ENCODE results near the gene KIAA0232.

The KIAA0232 gene

DNA sequence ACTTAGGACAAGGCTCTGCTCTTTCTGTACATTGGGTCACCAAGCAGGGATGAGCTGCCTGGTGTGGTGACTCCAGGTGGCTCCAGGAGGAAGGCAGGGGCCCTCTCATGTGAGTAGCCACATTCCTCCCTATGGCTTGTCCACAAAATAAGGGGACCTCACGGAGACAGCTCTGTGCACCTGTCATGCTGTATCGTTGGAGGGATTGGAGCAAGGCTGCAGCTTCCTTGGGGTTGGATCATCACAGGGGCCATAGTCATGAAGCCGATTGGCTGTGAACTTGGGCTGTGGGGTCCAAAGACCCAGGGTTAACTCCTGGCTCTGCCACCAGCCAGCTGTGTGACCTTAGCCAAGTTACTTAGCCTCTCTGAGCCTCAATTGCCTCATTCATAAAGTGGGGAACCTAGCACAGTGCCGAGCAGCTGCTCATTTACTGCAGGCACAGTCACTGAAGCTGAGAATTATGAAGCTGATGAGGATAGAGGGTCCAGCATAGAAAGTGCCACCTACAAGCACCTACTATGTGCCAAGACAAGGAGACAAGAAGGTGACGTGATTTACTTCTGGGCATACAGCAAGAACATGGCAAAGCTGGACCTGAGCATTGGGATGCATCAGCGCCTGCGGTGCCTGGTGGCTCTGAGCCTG lies 11.8 kb upstream of the KIAA0232 start:
- Histone ChIP-seq H3K27me3 (ENCODE audit: control insufficient read depth, insufficient read depth, low read length) (no peaks in the 10 kb centered on the region), H3K9ac (ENCODE audit: low read length) (no peak overlapping the region), H3K36me3 (ENCODE audit: control insufficient read depth, low read depth, low read length) (no peaks in the 10 kb centered on the region), H3K9me3 (ENCODE audit: control insufficient read depth, low read depth, low read length) (no peaks in the 10 kb centered on the region), H3K4me3 (ENCODE audit: low read length) (no peak overlapping the region), H3K4me1 (ENCODE audit: control insufficient read depth, low read depth, low read length) (no peaks in the 10 kb centered on the region), H3K27ac (ENCODE audit: low read length) (no peak overlapping the region)

DNA sequence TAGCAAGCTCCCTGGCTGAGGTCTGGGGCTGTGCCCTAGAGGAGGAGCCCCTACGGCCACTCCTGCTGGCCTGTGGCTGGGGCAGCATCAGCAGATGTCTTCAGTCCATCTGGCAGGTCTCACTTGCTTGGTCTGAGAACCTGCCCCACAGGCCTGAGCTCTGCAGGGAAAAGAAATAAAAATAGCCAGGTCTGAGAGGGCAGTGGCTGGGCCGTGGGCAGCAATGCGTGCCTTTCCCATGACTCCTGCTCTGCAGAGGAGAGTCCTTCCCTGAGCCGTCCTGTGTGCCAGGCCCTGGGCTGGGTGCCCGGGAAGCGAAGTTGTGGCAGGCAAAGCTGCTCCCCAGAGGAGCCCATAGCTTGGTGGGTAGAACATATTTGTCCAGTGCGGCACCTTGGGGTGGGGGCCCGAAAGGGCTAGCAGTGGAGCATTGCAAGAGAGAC lies 11.3 kb upstream of the KIAA0232 start:
- Histone ChIP-seq H3K9ac (ENCODE audit: low read length) (no peak overlapping the region), H3K27ac (ENCODE audit: low read length) (no peak overlapping the region)

GRCh38 chr4:6772223-6772928 lies 10.2 kb upstream of the KIAA0232 start:
- H3K36me3 ChIP-seq (ENCODE audit: control insufficient read depth, low read depth, low read length): no peaks in the 10 kb centered on the region
- H3K9me3 ChIP-seq (ENCODE audit: control insufficient read depth, low read depth, low read length): no peaks in the 10 kb centered on the region
- H3K4me1 ChIP-seq (ENCODE audit: control insufficient read depth, low read depth, low read length): no peaks in the 10 kb centered on the region
- H3K27ac ChIP-seq (ENCODE audit: low read length): no peak overlapping the region
- H3K9ac ChIP-seq (ENCODE audit: low read length): no peak overlapping the region
- no peak overlapping the region for H3K4me3 ChIP-seq (ENCODE audit: low read length)
- no peaks in the 10 kb centered on the region for H3K27me3 ChIP-seq (ENCODE audit: control insufficient read depth, insufficient read depth, low read length)

More for the DNA sequence above, 11.3 kb upstream of the KIAA0232 start:
- Histone ChIP-seq H3K4me3 (ENCODE audit: low read length) (no peak overlapping the region), H3K4me1 (ENCODE audit: control insufficient read depth, low read depth, low read length) (no peaks in the 10 kb centered on the region), H3K27me3 (ENCODE audit: control insufficient read depth, insufficient read depth, low read length) (no peaks in the 10 kb centered on the region), H3K9me3 (ENCODE audit: control insufficient read depth, low read depth, low read length) (no peaks in the 10 kb centered on the region), H3K36me3 (ENCODE audit: control insufficient read depth, low read depth, low read length) (no peaks in the 10 kb centered on the region)

DNA sequence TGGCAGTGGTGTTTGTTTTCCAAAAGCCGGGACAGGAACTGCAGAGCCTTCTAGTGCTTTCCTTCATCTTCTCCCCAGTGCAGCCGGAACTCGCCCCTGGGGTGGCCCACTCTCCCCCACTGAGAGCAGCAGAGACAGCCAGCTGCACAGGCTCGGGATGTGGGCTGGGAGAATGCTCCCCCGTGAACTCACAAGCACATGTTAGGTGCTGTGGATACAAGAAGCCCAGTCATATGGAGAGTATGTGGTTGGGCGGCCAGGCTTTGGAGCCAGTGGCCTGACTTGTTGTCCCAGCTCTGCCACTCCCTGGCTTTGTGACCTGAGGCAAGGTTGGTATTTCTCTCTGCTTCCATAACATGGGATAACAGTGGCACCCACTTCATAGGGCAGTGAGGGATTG lies 9.4 kb upstream of the KIAA0232 start:
- Histone ChIP-seq H3K4me3 (ENCODE audit: low read length) (no peak overlapping the region), H3K36me3 (ENCODE audit: control insufficient read depth, low read depth, low read length) (no peaks in the 10 kb centered on the region), H3K4me1 (ENCODE audit: control insufficient read depth, low read depth, low read length) (no peaks in the 10 kb centered on the region), H3K27ac (ENCODE audit: low read length) (no peak overlapping the region), H3K27me3 (ENCODE audit: control insufficient read depth, insufficient read depth, low read length) (no peaks in the 10 kb centered on the region), H3K9me3 (ENCODE audit: control insufficient read depth, low read depth, low read length) (no peaks in the 10 kb centered on the region), H3K9ac (ENCODE audit: low read length) (no peak overlapping the region)

- Histone ChIP-seq H3K9ac (ENCODE audit: low read length) (no peak overlapping the region), H3K9me3 (ENCODE audit: control insufficient read depth, low read depth, low read length) (no peaks in the 10 kb centered on the region), H3K4me3 (ENCODE audit: low read length) (no peak overlapping the region), H3K27me3 (ENCODE audit: control insufficient read depth, insufficient read depth, low read length) (no peaks in the 10 kb centered on the region), H3K4me1 (ENCODE audit: control insufficient read depth, low read depth, low read length) (no peaks in the 10 kb centered on the region), H3K27ac (ENCODE audit: low read length) (no peak overlapping the region), H3K36me3 (ENCODE audit: control insufficient read depth, low read depth, low read length) (no peaks in the 10 kb centered on the region)
These were observed 8.6 kb upstream of the KIAA0232 start for GRCh38 chr4:6773616-6774540.

GRCh38 chr4:6775746-6776145 lies 6.8 kb upstream of the KIAA0232 start:
- Histone ChIP-seq H3K27ac (ENCODE audit: low read length) (no peak overlapping the region), H3K27me3 (ENCODE audit: control insufficient read depth, insufficient read depth, low read length) (peaks cover under 1% of the 10 kb centered on the region), H3K36me3 (ENCODE audit: control insufficient read depth, low read depth, low read length) (no peaks in the 10 kb centered on the region), H3K4me1 (ENCODE audit: control insufficient read depth, low read depth, low read length) (peaks cover 14% of the 10 kb centered on the region), H3K9ac (ENCODE audit: low read length) (no peak overlapping the region), H3K4me3 (ENCODE audit: low read length) (no peak overlapping the region), H3K9me3 (ENCODE audit: control insufficient read depth, low read depth, low read length) (no peaks in the 10 kb centered on the region)

DNA sequence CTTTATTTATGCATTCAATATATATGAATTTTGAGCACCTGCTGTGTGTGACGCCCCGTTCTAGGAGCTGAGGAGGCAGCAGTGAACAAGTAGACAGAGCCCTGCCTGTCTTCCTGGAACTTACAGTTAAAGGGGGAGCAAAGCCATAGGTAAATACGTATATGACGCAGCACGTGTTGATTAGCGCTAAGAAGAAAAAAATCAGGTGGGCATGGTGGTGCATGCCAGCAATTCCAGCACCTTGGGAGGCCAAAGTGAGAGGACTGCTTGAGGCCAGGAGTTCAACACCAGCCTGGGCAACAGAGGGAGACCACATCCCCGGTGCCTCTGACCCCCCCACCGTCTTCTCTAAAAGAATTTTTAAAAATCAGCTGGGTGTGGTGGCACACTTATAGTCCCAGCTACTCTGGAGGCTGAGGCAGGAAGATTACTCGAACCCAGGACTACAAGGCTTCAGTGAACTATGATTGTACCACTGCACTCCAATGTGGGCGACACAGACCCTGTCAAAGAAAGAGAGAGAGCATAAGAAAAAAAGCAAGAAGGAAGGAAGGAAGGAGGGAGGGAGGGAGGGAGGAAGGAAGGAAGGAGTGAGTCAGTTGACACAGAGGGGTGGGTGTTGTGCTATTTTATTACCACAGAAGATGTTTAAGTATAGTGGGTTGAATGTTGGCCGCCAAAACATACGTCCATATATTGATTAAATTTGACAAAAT lies 5.4 kb upstream of the KIAA0232 start:
- Histone ChIP-seq H3K9me3 (ENCODE audit: control insufficient read depth, low read depth, low read length) (no peaks in the 10 kb centered on the region), H3K27ac (ENCODE audit: low read length) (no peak overlapping the region), H3K4me1 (ENCODE audit: control insufficient read depth, low read depth, low read length) (peaks cover 18% of the 10 kb centered on the region), H3K4me3 (ENCODE audit: low read length) (no peak overlapping the region), H3K9ac (ENCODE audit: low read length) (no peak overlapping the region), H3K27me3 (ENCODE audit: control insufficient read depth, insufficient read depth, low read length) (peaks cover 12% of the 10 kb centered on the region), H3K36me3 (ENCODE audit: control insufficient read depth, low read depth, low read length) (no peaks in the 10 kb centered on the region)

DNA sequence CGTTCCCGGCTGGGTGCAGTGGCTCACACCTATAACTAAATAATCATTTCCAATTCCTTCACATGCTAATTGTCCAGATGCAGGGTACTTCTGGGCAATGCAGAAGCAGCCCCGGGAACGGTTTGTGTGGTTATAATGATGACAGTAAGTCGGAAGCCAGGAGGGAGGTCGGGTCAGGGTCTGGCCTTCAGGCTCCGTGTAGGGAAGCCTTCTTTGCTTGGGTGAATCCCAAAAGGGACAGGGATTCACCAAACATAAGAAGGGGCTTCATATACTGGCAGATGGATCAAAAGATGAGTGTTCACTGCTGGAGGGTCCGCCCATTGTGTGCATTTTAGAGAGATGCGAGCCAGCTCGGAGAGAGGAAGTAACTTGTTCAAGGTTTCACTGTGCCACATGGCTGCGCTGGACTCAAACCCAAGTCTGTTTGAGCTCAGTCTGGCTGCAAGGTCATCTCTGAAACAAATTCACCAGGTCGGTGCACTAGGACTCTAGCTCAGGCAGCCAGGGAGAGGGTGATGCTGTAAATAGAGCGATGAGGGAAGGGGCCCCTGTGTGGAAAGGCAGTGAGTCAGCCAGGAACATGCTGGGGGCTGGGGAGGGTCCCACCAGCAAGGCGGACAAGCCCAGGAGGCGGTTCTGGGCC lies 4.8 kb upstream of the KIAA0232 start:
- Histone ChIP-seq H3K27ac (ENCODE audit: low read length) (no peak overlapping the region), H3K27me3 (ENCODE audit: control insufficient read depth, insufficient read depth, low read length) (peaks cover 12% of the 10 kb centered on the region), H3K4me3 (ENCODE audit: low read length) (no peak overlapping the region), H3K9me3 (ENCODE audit: control insufficient read depth, low read depth, low read length) (no peaks in the 10 kb centered on the region), H3K36me3 (ENCODE audit: control insufficient read depth, low read depth, low read length) (no peaks in the 10 kb centered on the region), H3K9ac (ENCODE audit: low read length) (no peak overlapping the region), H3K4me1 (ENCODE audit: control insufficient read depth, low read depth, low read length) (peaks cover 18% of the 10 kb centered on the region)

GRCh38 chr4:6778435-6778834 lies 4.1 kb upstream of the KIAA0232 start:
- H3K4me3 ChIP-seq (ENCODE audit: low read length): no peak overlapping the region

DNA sequence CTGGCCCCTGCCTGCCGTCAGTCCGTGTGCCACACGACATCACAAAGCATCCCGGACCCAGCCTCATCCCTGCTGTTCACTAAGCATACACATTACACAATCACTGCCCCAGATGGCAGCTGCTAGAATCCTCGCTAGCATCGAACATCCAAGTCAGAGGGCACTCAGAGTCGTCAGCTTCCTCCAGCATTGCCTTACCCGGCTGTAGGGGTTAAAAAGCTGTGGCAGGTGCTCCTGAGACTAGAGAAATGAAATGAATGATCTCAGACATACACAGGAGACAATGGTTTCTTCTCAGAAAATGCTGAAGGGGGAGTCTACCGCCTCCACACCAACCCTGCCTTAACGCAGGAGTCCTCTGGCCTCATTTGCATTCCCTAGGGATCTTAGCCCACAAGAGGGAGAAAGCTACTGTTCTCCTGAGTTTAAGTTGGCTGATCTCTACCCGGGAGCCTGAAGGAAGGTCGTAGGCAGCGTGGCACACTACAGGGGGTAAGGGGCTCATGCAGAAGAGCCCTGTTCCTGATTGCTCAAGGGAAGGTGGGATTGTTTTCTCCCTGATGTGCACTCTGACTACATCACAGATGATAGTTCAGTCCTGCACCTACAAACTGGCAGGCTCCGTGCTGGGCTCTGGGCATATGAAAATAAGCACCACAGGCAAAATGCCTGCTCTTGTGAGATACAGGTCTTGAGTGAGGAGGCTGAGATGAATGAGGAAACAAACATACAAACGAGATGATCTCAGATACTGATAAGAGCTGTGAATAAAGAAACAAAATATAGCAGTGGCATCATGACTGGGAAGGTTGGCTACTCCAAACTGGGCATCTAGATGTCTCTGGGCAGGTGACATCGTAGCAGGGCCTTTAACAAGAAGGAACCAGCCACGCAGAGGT lies 2.6 kb upstream of the KIAA0232 start:
- no peaks in the 10 kb centered on the region for H3K36me3 ChIP-seq (ENCODE audit: control insufficient read depth, low read depth, low read length)
- H3K4me3 ChIP-seq (ENCODE audit: low read length): peak overlapping the region; percentile 7
- H3K9me3 ChIP-seq (ENCODE audit: control insufficient read depth, low read depth, low read length): no peaks in the 10 kb centered on the region
- no peak overlapping the region for H3K9ac ChIP-seq (ENCODE audit: low read length)
- peaks cover 26% of the 10 kb centered on the region for H3K4me1 ChIP-seq (ENCODE audit: control insufficient read depth, low read depth, low read length)
- peaks cover 12% of the 10 kb centered on the region for H3K27me3 ChIP-seq (ENCODE audit: control insufficient read depth, insufficient read depth, low read length)
- no peak overlapping the region for H3K27ac ChIP-seq (ENCODE audit: low read length)

More at GRCh38 chr4:6778435-6778834, 4.1 kb upstream of the KIAA0232 start:
- H3K9me3 ChIP-seq (ENCODE audit: control insufficient read depth, low read depth, low read length): no peaks in the 10 kb centered on the region
- H3K36me3 ChIP-seq (ENCODE audit: control insufficient read depth, low read depth, low read length): no peaks in the 10 kb centered on the region
- H3K9ac ChIP-seq (ENCODE audit: low read length): no peak overlapping the region
- H3K4me1 ChIP-seq (ENCODE audit: control insufficient read depth, low read depth, low read length): peaks cover 18% of the 10 kb centered on the region
- H3K27ac ChIP-seq (ENCODE audit: low read length): no peak overlapping the region
- peaks cover 12% of the 10 kb centered on the region for H3K27me3 ChIP-seq (ENCODE audit: control insufficient read depth, insufficient read depth, low read length)
